Stomach (tissue), 9 donors: Measurements from ENCODE around the gene CHAF1A. TPM values are rescaled to one million over a fixed set of nuclear protein-coding genes. Genes with fewer than 3 reads are reported as not detected.

Experiments used
- DNase-seq, 2 donors: peaks; one replicate each; pipeline versions ENCODE4 v3.0.0 to v3.0.0-alpha.2; 2013 to 2019
- H3K27ac ChIP-seq, 5 donors: fragments of 200-600 bp in 4 of 5; sonication (generic) in 4 of 5; one replicate each; pipeline ENCODE4 v1.5.1; 2013 to 2019; ENCODE audit warnings: mild to moderate bottlenecking in 1 of 5, moderate library complexity in 1 of 5
- H3K27me3 ChIP-seq, 3 donors: fragments of 200-600 bp; sonication (generic); one replicate each; pipeline ENCODE4 v1.5.1; 2017 to 2019; ENCODE audit warnings: mixed run types in 1 of 3
- H3K36me3 ChIP-seq, 4 donors: fragments of 200-600 bp; sonication (generic); 1 replicate in 3 of 4; 2 replicates in 1 of 4; pipeline ENCODE4 v1.5.1; 2016 to 2019
- H3K4me1 ChIP-seq, 4 donors: fragments of 200-600 bp; sonication (generic); one replicate each; pipeline ENCODE4 v1.5.1; 2016 to 2019
- H3K4me3 ChIP-seq, 4 donors: fragments of 200-600 bp; sonication (generic) in 3 of 4; one replicate each; pipeline ENCODE4 v1.5.1; 2016 to 2019; ENCODE audit warnings: mild to moderate bottlenecking in 1 of 4
- H3K9me3 ChIP-seq, 4 donors: fragments of 200-600 bp; sonication (generic); one replicate each; pipeline ENCODE4 v1.5.1; 2016 to 2019
- CTCF ChIP-seq, 7 experiments: fragments of 450-650 bp in 4 of 7; fragments of 200-600 bp in 3 of 7; sonication (generic) in 3 of 7; IDR thresholded peaks; one replicate each; pipeline ENCODE4 v1.5.1; 2016 to 2019; ENCODE audit warnings: antibody characterized with exemption in 7 of 7, control low read depth in 2 of 7, mild to moderate bottlenecking in 1 of 7
- EP300 ChIP-seq: sonication (generic); formaldehyde crosslinking; IDR thresholded peaks from one replicate; pipeline ENCODE4 v1.6.1; 2017; ENCODE audit warnings: antibody characterized with exemption
- POLR2A ChIP-seq, 4 donors: fragments of 450-650 bp; IDR thresholded peaks; one replicate each; pipeline ENCODE4 v1.6.1; 2016; ENCODE audit warnings: antibody characterized with exemption in 4 of 4, control low read depth in 2 of 4, mild to moderate bottlenecking in 1 of 4, moderate library complexity in 1 of 4
- POLR2AphosphoS5 ChIP-seq, 3 donors: sonication (generic); formaldehyde crosslinking; IDR thresholded peaks; one replicate each; pipeline ENCODE4 v1.6.1; 2016; ENCODE audit warnings: antibody characterized with exemption in 3 of 3
- WGBS, 5 donors: extraction: QIAGEN DNeasy Blood & Tissue Kit in 3 of 5; methylation state at CpG; one replicate each; pipeline versions ENCODE4 v1.1.5 to v1.1.7; 2013 to 2018; 5-methylcytosine and 5-hydroxymethylcytosine counted together
- intact Hi-C: fragments of 100-400 bp; cut with DNase I; formaldehyde crosslinking; loops from one replicate; pipeline ENCODE4 v1.15.1; 2023; ENCODE audit warnings: low total_unique reads
- polyA plus RNA-seq, 3 donors: library from polyadenylated mRNA; stranded (reverse); fragments of 200-250 nt; gene quantifications; one replicate each; pipeline ENCODE4 v1.2.3, GENCODE V29; 2013
- total RNA-seq, 5 donors: library from RNA; depleted of rRNA; stranded (reverse); fragments of >200 nt; gene quantifications; one replicate each; pipeline versions ENCODE4 v1.1.0 to v1.2.3, GENCODE V29; 2014 to 2016
- donor health status: healthy with polysubstance abuse.
- donor health status: Bipolar disorder and iron deficiency.
- donor health status: healthy.

Gene CHAF1A
- total and polyA plus RNA-seq, 8 donors = 1.8 to 100 (median 6.5) TPM

- Histone ChIP-seq H3K4me1 (peaks cover 0 to 4% (median 0%) of the 10 kb centered on the region in 4 donors), H3K4me3 (no peak overlapping the region), H3K9me3 (no peaks in the 10 kb centered on the region), H3K27me3 (no peaks in the 10 kb centered on the region), H3K36me3 (peaks cover 31 to 54% (median 49%) of the 10 kb centered on the region in 4 donors), H3K27ac (no peak overlapping the region)
- no peak for DNase-seq
- TF ChIP-seq EP300 = no peak
- no peak for TF ChIP-seq CTCF (IDR thresholded peaks at IDR 0.05)
- intact Hi-C loops = no loop called here
- WGBS, 5 donors = 80 to 85% (median 84%) methylated on average over 3 to 10 of the region's 10 CpGs
These were observed 40.3 kb downstream of the CHAF1A start for GRCh38 chr19:4442819-4443146.

- H3K4me1 ChIP-seq = peaks cover 0 to 6% (median 2%) of the 10 kb centered on the region in 4 donors
These were observed 40.7 kb downstream of the CHAF1A start for GRCh38 chr19:4443188-4443587.

GRCh38 chr19:4443966-4444764 is 41.7 kb downstream of the CHAF1A start:
- TF ChIP-seq POLR2A (IDR thresholded peaks at IDR 0.05) = no peak
- TF ChIP-seq EP300 = no peak
- TF ChIP-seq CTCF (IDR thresholded peaks at IDR 0.05) = no peak
- TF ChIP-seq POLR2AphosphoS5 (IDR thresholded peaks at IDR 0.05) = no peak
- intact Hi-C loops = no loop called here
- no peak overlapping the region for H3K4me3 ChIP-seq
- 61 to 80% (median 75%) methylated on average over 8 to 20 of the region's 20 CpGs for WGBS, 5 donors
- H3K27me3 ChIP-seq = no peaks in the 10 kb centered on the region
- H3K27ac ChIP-seq = no peak overlapping the region
- peaks cover 43 to 68% (median 63%) of the 10 kb centered on the region in 4 donors for H3K36me3 ChIP-seq
- H3K4me1 ChIP-seq = peaks cover 2 to 15% (median 9%) of the 10 kb centered on the region in 4 donors
- H3K9me3 ChIP-seq = no peaks in the 10 kb centered on the region
- DNase-seq = no peak

More at GRCh38 chr19:4443188-4443587, 40.7 kb downstream of the CHAF1A start:
- DNase-seq = no peak
- Histone ChIP-seq H3K27ac (no peak overlapping the region), H3K9me3 (no peaks in the 10 kb centered on the region), H3K4me3 (no peak overlapping the region), H3K27me3 (no peaks in the 10 kb centered on the region), H3K36me3 (peaks cover 36 to 58% (median 53%) of the 10 kb centered on the region in 4 donors)
- TF ChIP-seq POLR2A (IDR thresholded peaks at IDR 0.05) = no peak
- TF ChIP-seq POLR2AphosphoS5 (IDR thresholded peaks at IDR 0.05) = no peak
- TF ChIP-seq CTCF (IDR thresholded peaks at IDR 0.05) = no peak
- no peak for TF ChIP-seq EP300
- intact Hi-C loops = no loop called here
- WGBS, 5 donors = 87 to 90% (median 89%) methylated on average over 13 to 15 of the region's 15 CpGs

- WGBS, 5 donors = 78 to 82% (median 81%) methylated on average over 30 to 36 of the region's 36 CpGs
- H3K4me3 ChIP-seq = no peak overlapping the region
- intact Hi-C loops = no loop called here
- H3K9me3 ChIP-seq = no peaks in the 10 kb centered on the region
- no peak overlapping the region for H3K27ac ChIP-seq
- no peak for TF ChIP-seq POLR2A (IDR thresholded peaks at IDR 0.05)
- no peak for TF ChIP-seq POLR2AphosphoS5 (IDR thresholded peaks at IDR 0.05)
- H3K4me1 ChIP-seq = peaks cover 4 to 23% (median 14%) of the 10 kb centered on the region in 4 donors
- H3K36me3 ChIP-seq = peaks cover 52 to 69% (median 66%) of the 10 kb centered on the region in 4 donors
- no peaks in the 10 kb centered on the region for H3K27me3 ChIP-seq
- no peak for DNase-seq
These were observed 42.6 kb downstream of the CHAF1A start for GRCh38 chr19:4444765-4445741.
